ENCODE data around the gene SNTN.
"Not testable (repeated sequence)": the region's sequence is repeated elsewhere in the genome, so short reads cannot be mapped to it uniquely, and the experiment has no call there.

The SNTN gene

GRCh38 chr3:63652066-63652725 is at the start of gene SNTN:
TSS of gene SNTN (plus strand) at chr3:63652675. CDS start at chr3:63652688, 13 bp downstream.
- no peak for DNase-seq (ENCODE audit: low read depth, low spot score)

DNA sequence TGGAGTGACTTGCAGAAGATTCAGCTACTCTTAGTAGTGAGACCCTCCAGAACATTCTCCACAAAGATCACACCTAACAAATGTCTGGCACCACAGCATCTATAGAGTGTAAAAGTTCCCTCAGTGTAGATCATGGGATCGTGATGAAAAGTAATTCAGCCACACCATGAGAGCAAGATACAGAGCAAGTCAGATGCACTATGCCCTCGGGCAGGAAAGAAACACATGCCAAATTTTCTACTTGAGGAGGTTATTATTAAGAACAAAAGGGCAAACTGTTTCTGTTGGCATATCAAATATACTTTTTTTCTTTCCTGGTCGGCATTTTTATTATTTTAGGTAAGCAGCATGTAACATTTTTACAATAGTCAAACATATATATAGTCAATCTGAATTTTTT is 44.8 kb upstream of the SNTN start:
- no peak for DNase-seq (ENCODE audit: low read depth, low spot score)

GRCh38 chr3:63609408-63609807 is 43.1 kb upstream of the SNTN start:
- DNase-seq (ENCODE audit: low read depth, low spot score) = no peak

DNA sequence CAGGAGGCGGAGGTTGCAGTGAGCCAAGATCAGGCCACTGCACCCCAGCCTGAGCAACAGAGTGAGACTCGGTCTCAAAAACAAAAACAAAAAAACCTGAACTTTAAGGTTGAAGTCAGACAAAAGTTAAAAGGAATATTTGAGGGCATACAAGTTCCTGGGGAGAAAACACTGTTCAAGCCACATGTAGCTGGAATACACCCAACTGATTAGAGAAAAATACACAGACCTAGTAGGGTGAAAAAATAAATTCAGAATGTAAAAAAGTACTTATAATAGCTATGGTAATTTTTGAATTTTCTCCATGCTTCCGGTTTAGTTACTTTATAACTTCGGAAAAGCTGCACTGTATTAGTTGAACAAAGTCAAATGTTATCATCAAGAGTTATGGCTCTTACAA is 42.6 kb upstream of the SNTN start:
- DNase-seq (ENCODE audit: low read depth, low spot score) = no peak

GRCh38 chr3:63611382-63611781 is 41.1 kb upstream of the SNTN start:
- no peak for DNase-seq (ENCODE audit: low read depth, low spot score)

GRCh38 chr3:63613561-63613960 is 38.9 kb upstream of the SNTN start:
- no peak for DNase-seq (ENCODE audit: low read depth, low spot score)

DNA sequence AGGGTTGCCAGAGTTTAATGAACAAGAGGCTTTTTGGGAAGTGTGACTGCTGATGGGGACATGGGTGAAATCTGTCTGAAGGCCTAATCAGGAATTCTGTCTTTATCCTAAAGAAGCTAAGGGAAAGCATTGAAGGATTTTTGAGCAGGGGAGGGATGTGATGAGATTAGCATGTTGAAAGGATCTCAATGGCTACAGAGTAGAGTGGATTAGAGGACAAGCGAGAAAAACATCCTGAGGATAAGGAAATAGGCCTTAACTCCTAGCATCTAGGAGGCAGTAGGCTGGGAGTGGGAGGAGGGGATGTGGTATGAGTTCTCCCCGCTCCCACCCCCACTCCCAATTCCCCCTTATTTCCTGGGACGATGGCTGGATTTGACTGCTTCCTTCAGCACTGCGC is 35.1 kb upstream of the SNTN start:
- DNase-seq (ENCODE audit: low read depth, low spot score) = no peak

DNA sequence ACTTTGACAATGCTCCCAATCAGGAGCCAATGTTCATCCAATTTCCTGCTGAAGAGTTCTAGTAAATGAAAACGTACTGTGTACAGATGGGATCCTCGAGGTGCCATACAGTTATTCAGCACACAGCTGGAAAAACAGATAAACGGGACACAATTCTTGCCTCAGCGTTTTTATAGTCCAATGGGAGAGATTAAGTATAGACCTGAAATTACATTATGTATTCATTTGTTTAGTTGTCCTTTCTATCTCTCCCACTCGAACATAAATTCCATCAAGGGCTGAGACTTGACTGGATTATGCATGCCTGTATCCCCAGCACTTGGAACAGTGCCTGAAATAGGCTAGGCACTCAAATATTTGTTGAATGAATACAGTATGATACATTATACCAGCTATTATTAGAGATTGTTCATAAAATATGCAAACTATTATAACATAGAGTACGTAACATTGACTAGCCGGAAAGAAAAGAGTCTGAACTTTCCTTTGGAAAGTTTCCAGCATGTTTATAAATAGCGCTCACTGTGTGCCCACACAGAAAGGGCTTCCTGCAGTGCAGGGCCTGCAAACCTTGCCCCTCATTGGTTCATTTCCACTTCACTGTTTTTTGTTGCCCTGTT is 27.4 kb upstream of the SNTN start:
- DNase-seq (ENCODE audit: low read depth, low spot score) = no peak

DNA sequence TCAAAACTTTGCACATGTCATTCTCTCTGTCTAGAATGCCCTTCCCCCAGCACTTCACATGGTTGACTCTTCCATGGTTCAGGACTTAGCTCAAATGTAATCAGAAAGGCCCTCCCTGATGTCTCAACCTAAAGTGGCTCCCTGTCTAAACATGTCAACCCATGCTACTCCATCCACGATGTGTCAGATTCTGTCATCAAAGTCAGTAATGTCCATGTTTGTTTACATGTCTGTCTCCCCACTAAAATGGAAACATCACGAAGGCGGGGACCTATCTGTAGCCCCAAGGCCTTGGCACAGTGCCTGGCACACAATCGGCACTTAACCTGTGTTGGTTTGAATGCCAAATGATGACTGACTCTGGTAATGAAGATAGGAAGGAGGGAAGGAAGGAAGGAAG is 20.8 kb upstream of the SNTN start:
- no peak for DNase-seq (ENCODE audit: low read depth, low spot score)

- DNase-seq (ENCODE audit: low read depth, low spot score) = no peak
Measured at GRCh38 chr3:63635186-63635585, 17.3 kb upstream of the SNTN start.

DNA sequence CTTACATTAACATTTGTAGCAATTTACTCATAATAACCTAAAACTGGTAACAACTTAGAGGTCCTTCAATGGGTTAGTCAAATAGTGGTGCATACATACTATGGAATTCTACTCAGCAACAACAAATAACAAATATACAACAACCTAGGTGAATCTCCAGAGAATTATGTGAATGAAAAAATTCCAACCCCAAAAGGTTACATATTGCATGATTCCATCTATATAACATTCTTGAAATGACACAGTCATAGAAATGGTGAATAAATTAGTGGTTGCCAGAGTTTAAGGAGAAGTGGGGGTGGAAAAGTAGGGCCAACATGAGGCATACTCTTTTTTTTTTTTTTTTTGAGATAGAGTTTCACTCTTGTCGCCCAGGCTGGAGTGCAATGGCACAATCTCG is 12.7 kb upstream of the SNTN start:
- DNase-seq (ENCODE audit: low read depth, low spot score) = no peak

- DNase-seq (ENCODE audit: low read depth, low spot score) = no peak
Measured at GRCh38 chr3:63642488-63642887, 10.0 kb upstream of the SNTN start.

- no peak for DNase-seq (ENCODE audit: low read depth, low spot score)
Measured at GRCh38 chr3:63644212-63644797, 8.2 kb upstream of the SNTN start.

DNA sequence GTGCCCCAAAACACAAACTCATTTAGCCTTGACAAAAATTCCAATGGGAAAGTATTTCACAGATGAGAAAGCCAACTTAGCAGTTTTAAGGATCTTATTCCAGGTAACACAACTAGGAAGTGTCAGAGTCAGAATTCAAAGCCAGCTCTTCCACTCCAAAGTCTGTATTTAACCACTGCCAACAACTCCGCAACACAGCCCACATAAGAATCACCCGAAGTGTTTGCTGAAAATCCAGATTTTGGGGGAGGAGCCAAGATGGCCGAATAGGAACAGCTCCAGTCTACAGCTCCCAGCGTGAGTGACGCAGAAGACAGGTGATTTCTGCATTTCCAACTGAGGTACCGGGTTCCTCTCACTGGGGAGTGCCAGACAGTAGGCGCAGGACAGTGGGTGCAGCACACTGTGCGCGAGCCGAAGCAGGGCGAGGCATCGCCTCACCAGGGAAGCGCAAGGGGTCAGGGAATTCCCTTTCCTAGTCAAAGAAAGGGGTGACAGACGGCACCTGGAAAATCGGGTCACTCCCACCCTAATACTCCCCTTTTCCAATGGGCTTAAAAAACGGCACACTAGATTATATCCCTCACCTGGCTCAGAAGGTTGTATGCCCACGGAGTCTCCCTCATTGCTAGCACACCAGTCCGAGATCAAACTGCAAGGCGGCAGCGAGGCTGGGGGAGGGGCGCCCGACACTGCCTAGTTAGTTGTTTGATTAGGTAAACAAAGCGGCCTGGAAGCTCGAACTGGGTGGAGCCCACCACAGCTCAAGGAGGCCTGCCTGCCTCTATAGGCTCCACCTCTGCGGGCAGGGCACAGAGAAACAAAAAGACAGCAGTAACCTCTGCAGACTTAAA is 7.3 kb upstream of the SNTN start:
- DNase-seq (ENCODE audit: low read depth, low spot score) = not testable (repeated sequence)

DNA sequence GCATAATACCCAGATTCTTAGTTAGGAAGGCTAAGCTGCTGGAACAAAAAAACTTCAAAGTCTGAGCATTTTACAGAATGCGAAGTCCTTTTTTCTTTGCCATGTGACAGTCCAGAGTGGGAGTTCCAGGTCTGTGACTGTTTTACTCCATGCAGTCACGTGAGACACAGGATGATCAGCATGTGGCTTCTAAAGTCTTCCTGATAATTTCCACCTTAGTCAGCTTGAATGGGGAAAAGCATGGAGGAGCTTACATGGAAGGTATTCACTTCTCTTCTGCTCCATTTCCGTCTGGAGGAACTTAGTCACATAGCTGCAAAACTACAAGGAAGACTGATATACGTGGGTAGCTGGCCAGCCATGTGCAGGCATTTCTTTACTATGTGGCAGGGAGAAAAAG is 1.7 kb downstream of the SNTN start:
- DNase-seq (ENCODE audit: low read depth, low spot score) = no peak

- DNase-seq (ENCODE audit: low read depth, low spot score) = no peak
Measured at GRCh38 chr3:63654931-63655330, 2.5 kb downstream of the SNTN start.

- DNase-seq (ENCODE audit: low read depth, low spot score) = no peak
Measured at GRCh38 chr3:63655519-63655918, 3.0 kb downstream of the SNTN start.

- no peak for DNase-seq (ENCODE audit: low read depth, low spot score)
Measured at GRCh38 chr3:63656786-63657185, 4.3 kb downstream of the SNTN start.

- DNase-seq (ENCODE audit: low read depth, low spot score) = no peak
Measured at GRCh38 chr3:63661242-63661641, 8.8 kb downstream of the SNTN start.

GRCh38 chr3:63662011-63662410 is 9.5 kb downstream of the SNTN start:
- no peak for DNase-seq (ENCODE audit: low read depth, low spot score)

GRCh38 chr3:63662500-63662899 is 10.0 kb downstream of the SNTN start:
- DNase-seq (ENCODE audit: low read depth, low spot score) = no peak

DNA sequence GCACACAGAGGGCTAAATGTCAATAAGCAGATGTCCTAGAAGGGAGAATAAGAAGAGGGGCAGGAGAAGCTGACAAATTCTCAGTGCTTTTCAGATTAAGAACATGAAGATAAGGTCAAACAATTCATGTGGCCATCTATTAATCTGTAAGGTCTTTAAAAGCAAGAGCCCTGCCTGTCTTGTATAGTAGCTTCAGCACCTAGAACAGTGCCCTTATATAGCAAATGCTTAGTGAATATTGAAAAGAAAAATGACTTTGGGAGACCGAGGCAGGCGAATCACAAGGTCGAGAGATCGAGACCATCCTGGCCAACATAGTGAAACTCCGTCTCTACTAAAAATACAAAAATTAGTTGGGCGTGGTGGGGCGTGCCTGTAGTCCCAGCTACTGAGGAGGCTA is 18.1 kb downstream of the SNTN start:
- DNase-seq (ENCODE audit: low read depth, low spot score) = no peak

Data from activated CD4-positive, CD25-positive, alpha-beta regulatory T cell treated with anti-CD3 and anti-CD28 coated beads, Interleukin-2, amount 50 U/mL, for 16 hours (primary cell).